Activated T-cell treated with anti-CD3 and anti-CD28 coated beads for 1 hour (primary cell): ENCODE data around the gene LRRC70.
"Not testable (repeated sequence)": the region's sequence is repeated elsewhere in the genome, so short reads cannot be mapped to it uniquely, and the experiment has no call there.

ENCODE experiments used
- DNase-seq: peaks from one replicate; pipeline ENCODE4 v3.0.0-alpha.2; 2020; ENCODE audit warnings: low read depth

Gene LRRC70

GRCh38 chr5:62608529-62609511 is 30.2 kb downstream of the LRRC70 start:
- DNase-seq = no peak

GRCh38 chr5:62614355-62614754 is 35.7 kb downstream of the LRRC70 start:
- DNase-seq = no peak

GRCh38 chr5:62616615-62617277 is 38.1 kb downstream of the LRRC70 start:
- DNase-seq = no peak

GRCh38 chr5:62617943-62618342 is 39.3 kb downstream of the LRRC70 start:
- DNase-seq = no peak

GRCh38 chr5:62620761-62621160 is 42.1 kb downstream of the LRRC70 start:
- no peak for DNase-seq

GRCh38 chr5:62621280-62621679 is 42.7 kb downstream of the LRRC70 start:
- DNase-seq = no peak

GRCh38 chr5:62623271-62623670 is 44.7 kb downstream of the LRRC70 start:
- no peak for DNase-seq

GRCh38 chr5:62624436-62624835 is 45.8 kb downstream of the LRRC70 start:
- DNase-seq = not testable (repeated sequence)

- DNase-seq = no peak
Observed at GRCh38 chr5:62626534-62626933, 47.9 kb downstream of the LRRC70 start.

GRCh38 chr5:62627121-62627520 is 48.5 kb downstream of the LRRC70 start:
- DNase-seq = no peak

GRCh38 chr5:62627901-62628300 is 49.3 kb downstream of the LRRC70 start:
- DNase-seq = no peak
